Coronary artery (tissue), 2 donors: ENCODE results near the gene SLC6A6.
A peak's percentile ranks its signal among the peaks of the same experiment; 100 is the strongest.

ENCODE experiments used
- DNase-seq: peaks from one replicate; pipeline ENCODE4 v3.0.0-alpha.2; 2017; ENCODE audit warnings: low spot score
- H3K27ac ChIP-seq, 2 donors: fragments of 200-600 bp; sonication (generic); one replicate each; pipeline ENCODE4 v1.5.1; 2016 to 2019
- H3K4me3 ChIP-seq: fragments of 200-600 bp; sonication (generic); 2 replicates; pipeline ENCODE4 v1.5.1; 2016; ENCODE audit warnings: mild to moderate bottlenecking, moderate library complexity
- CTCF ChIP-seq: fragments of 200-600 bp; sonication (generic); IDR thresholded peaks from one replicate; pipeline ENCODE4 v1.5.1; 2019; ENCODE audit warnings: antibody characterized with exemption

Gene SLC6A6

DNA sequence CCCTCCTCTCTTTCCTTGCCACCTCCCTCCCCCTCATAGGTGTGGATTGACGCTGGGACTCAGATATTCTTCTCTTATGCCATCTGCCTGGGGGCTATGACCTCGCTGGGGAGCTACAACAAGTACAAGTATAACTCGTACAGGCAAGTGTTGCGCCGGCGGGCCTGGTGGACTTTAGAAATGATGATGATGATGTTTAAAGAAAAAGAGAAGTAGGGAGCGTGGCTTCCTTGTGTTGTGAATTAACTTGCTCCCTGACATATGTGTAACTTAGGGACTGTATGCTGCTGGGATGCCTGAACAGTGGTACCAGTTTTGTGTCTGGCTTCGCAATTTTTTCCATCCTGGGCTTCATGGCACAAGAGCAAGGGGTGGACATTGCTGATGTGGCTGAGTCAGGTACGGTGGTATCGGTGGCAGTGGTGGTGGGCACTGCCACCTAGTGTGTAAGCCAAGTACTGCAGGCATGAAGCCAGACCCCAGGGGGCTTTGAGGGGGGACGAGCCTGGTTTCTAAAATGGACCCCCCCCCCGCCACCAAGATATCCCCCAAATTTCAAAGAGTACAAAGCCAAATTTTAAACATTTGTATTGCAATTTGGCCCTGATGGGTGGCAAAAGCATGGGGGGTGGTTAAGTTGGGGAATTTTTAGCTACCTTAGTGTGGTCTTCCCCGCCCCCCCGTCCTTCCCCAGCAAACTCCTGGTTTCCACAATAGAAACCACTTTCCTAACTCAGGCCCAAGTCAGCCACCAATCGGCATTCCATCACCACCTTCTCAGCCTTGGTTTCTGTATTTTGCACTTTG lies 65.6 kb downstream of the SLC6A6 start:
- peak; percentile 79 for TF ChIP-seq CTCF
- no peak overlapping the region for H3K27ac ChIP-seq
- no peak for DNase-seq
- no peak overlapping the region for H3K4me3 ChIP-seq

GRCh38 chr3:14468621-14468981 lies 66.2 kb downstream of the SLC6A6 start:
- DNase-seq: no peak
- no peak overlapping the region for H3K4me3 ChIP-seq
- H3K27ac ChIP-seq: no peak overlapping the region
- no peak for TF ChIP-seq CTCF

- no peak for DNase-seq
- Histone ChIP-seq H3K27ac (no peak overlapping the region), H3K4me3 (no peak overlapping the region)
- TF ChIP-seq CTCF: no peak
Observed at GRCh38 chr3:14470461-14470860, 68.1 kb downstream of the SLC6A6 start.

- Histone ChIP-seq H3K4me3 (no peak overlapping the region), H3K27ac (no peak overlapping the region)
- TF ChIP-seq CTCF: no peak
- no peak for DNase-seq
Observed at GRCh38 chr3:14471016-14471415, 68.6 kb downstream of the SLC6A6 start.

DNA sequence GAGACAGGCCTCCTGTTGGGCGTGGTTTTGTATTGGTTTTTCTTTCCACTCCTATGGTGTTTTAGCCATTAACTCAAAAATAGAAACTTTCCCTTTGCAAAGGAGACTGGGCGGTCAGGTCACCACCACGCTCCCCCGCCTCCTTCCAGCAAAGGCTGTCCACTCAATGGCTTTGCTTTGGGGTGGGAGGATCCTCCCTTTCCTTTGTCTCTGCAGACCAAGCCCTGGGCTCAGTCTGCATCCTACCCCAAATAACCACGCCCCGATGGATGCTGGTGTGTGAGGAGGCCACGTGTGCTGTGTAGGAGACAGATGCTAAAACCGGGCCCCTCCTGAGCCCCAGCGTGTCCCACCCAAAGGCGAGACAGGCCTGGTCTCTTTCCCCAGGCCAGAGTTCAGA lies 69.3 kb downstream of the SLC6A6 start:
- no peak overlapping the region for H3K27ac ChIP-seq
- no peak for TF ChIP-seq CTCF

GRCh38 chr3:14472471-14473351 lies 70.3 kb downstream of the SLC6A6 start:
- H3K4me3 ChIP-seq: no peak overlapping the region
- no peak for DNase-seq
- H3K27ac ChIP-seq: peak overlapping the region in 1 of 2 donors; percentile 20
- TF ChIP-seq CTCF: no peak

More for the DNA sequence above, 69.3 kb downstream of the SLC6A6 start:
- no peak overlapping the region for H3K4me3 ChIP-seq
- no peak for DNase-seq
